Stomach (tissue), 4 donors: Measurements from ENCODE around the gene MRC2.

Experiments used
- CTCF ChIP-seq, 7 experiments: fragments of 450-650 bp in 4 of 7; fragments of 200-600 bp in 3 of 7; sonication (generic) in 3 of 7; IDR thresholded peaks; one replicate each; pipeline ENCODE4 v1.5.1; 2016 to 2019; ENCODE audit warnings: antibody characterized with exemption in 7 of 7, control low read depth in 2 of 7, mild to moderate bottlenecking in 1 of 7
- EP300 ChIP-seq: sonication (generic); formaldehyde crosslinking; IDR thresholded peaks from one replicate; pipeline ENCODE4 v1.6.1; 2017; ENCODE audit warnings: antibody characterized with exemption
- POLR2A ChIP-seq, 4 donors: fragments of 450-650 bp; IDR thresholded peaks; one replicate each; pipeline ENCODE4 v1.6.1; 2016; ENCODE audit warnings: antibody characterized with exemption in 4 of 4, control low read depth in 2 of 4, mild to moderate bottlenecking in 1 of 4, moderate library complexity in 1 of 4
- POLR2AphosphoS5 ChIP-seq, 3 donors: sonication (generic); formaldehyde crosslinking; IDR thresholded peaks; one replicate each; pipeline ENCODE4 v1.6.1; 2016; ENCODE audit warnings: antibody characterized with exemption in 3 of 3

- TF ChIP-seq POLR2A (IDR thresholded peaks at IDR 0.05) (no peak), CTCF (IDR thresholded peaks at IDR 0.05) (no peak), POLR2AphosphoS5 (IDR thresholded peaks at IDR 0.05) (no peak), EP300 (no peak)
Observed at GRCh38 chr17:62717889-62718288, 90.4 kb downstream of the MRC2 start.
